Vagina (tissue), 2 donors: ENCODE data around the gene MRPL16.
"Not testable (repeated sequence)": the region's sequence is repeated elsewhere in the genome, so short reads cannot be mapped to it uniquely, and the experiment has no call there.

ENCODE experiments used
- POLR2A ChIP-seq, 2 donors: fragments of 450-650 bp; IDR thresholded peaks; one replicate each; pipeline ENCODE4 v1.6.1; 2017; ENCODE audit warnings: antibody characterized with exemption in 2 of 2, mild to moderate bottlenecking in 2 of 2, moderate library complexity in 2 of 2
- TF ChIP-seq, protein P1 (sequence below), 3 experiments: fragments of 450-650 bp in 2 of 3; fragments of 200-600 bp in 1 of 3; sonication (generic) in 1 of 3; IDR thresholded peaks; one replicate each; pipeline ENCODE4 v1.5.1; 2017 to 2019; ENCODE audit warnings: antibody characterized with exemption in 3 of 3, mild to moderate bottlenecking in 2 of 3, moderate library complexity in 2 of 3

DNA sequence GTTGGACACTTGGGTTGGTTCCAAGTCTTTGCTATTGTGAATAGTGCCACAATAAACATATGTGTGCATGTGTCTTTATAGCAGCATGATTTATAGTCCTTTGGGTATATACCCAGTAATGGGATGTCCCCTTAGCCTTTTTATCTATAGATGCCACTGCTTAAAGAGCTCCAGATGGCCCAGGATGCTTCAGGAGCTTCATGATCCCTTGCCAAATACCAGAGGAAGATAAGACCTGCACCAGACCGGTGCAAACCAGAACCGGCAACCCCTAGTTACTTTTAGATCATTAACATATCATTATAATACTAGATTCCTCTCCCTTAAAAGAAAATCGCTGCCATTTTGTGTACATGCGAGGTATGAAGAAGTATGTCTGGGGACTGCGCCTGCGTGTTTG is 37.9 kb upstream of the MRPL16 start:
- TF ChIP-seq, protein P1, sequence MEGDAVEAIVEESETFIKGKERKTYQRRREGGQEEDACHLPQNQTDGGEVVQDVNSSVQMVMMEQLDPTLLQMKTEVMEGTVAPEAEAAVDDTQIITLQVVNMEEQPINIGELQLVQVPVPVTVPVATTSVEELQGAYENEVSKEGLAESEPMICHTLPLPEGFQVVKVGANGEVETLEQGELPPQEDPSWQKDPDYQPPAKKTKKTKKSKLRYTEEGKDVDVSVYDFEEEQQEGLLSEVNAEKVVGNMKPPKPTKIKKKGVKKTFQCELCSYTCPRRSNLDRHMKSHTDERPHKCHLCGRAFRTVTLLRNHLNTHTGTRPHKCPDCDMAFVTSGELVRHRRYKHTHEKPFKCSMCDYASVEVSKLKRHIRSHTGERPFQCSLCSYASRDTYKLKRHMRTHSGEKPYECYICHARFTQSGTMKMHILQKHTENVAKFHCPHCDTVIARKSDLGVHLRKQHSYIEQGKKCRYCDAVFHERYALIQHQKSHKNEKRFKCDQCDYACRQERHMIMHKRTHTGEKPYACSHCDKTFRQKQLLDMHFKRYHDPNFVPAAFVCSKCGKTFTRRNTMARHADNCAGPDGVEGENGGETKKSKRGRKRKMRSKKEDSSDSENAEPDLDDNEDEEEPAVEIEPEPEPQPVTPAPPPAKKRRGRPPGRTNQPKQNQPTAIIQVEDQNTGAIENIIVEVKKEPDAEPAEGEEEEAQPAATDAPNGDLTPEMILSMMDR (IDR thresholded peaks at IDR 0.05): not testable (repeated sequence)
- TF ChIP-seq POLR2A (IDR thresholded peaks at IDR 0.05): not testable (repeated sequence)
